Caco-2 (cell line): ENCODE data around the gene SLC35G6. TPM values are rescaled to one million over a fixed set of nuclear protein-coding genes. Genes with fewer than 3 reads are reported as not detected.

Experiments
- BruUV-seq: library from RNA; stranded (reverse); fragments of 400-500 nt; replicated peaks from 2 replicates; lab custom pipeline; 2021; lab: Mats Ljungman, UMichigan
- CTCF ChIA-PET: fragments of 300-600 bp; sonication (Branson Sonifier 250); formaldehyde crosslinking; loops from one replicate; lab custom pipeline; 2022; ENCODE audit warnings: antibody characterized with exemption; lab: Charles Lee
- POLR2A ChIA-PET: fragments of 300-600 bp; sonication (Branson Sonifier 250); formaldehyde crosslinking; loops from one replicate; lab custom pipeline; 2022; ENCODE audit warnings: antibody characterized with exemption; lab: Charles Lee
- DNase-seq, 2 experiments: peaks; one replicate each; pipeline versions ENCODE4 v3.0.0 to v3.0.0-alpha.2; 2020 to 2022
- H3K27me3 ChIP-seq: replicated peaks from 2 replicates; pipeline ENCODE4 v1.6.0; 2011; ENCODE audit warnings: low read length; ENCODE audit not compliant: control insufficient read depth, insufficient read depth
- H3K36me3 ChIP-seq: 2 replicates; pipeline ENCODE4 v1.5.1; 2011; ENCODE audit warnings: low read length; ENCODE audit not compliant: control insufficient read depth, insufficient read depth
- H3K4me1 ChIP-seq: fragments of 250-450 bp; sonication (Bioruptor Pico); 2 replicates; pipeline ENCODE4 v1.5.1; 2020; ENCODE audit warnings: mild to moderate bottlenecking
- H3K4me3 ChIP-seq: 2 replicates; pipeline ENCODE4 v1.5.1; 2011; ENCODE audit warnings: low read depth, mild to moderate bottlenecking, control low read depth, low read length
- H3K9me3 ChIP-seq: fragments of 250-450 bp; sonication (Bioruptor Pico); 2 replicates; pipeline ENCODE4 v1.5.1; 2020; ENCODE audit warnings: mild to moderate bottlenecking, moderate library complexity
- H3K27ac Mint-ChIP-seq: one replicate; pipeline ENCODE4 v1.8.0; 2022; ENCODE audit warnings: mixed read lengths; ENCODE audit not compliant: unreplicated experiment
- H3K27me3 Mint-ChIP-seq: one replicate; pipeline ENCODE4 v1.8.0; 2022; ENCODE audit warnings: mixed read lengths; ENCODE audit not compliant: insufficient read depth, unreplicated experiment
- H3K36me3 Mint-ChIP-seq: one replicate; pipeline ENCODE4 v1.8.0; 2022; ENCODE audit warnings: mild to moderate bottlenecking, mixed read lengths; ENCODE audit not compliant: insufficient read depth, unreplicated experiment
- H3K4me1 Mint-ChIP-seq: one replicate; pipeline ENCODE4 v1.8.0; 2022; ENCODE audit warnings: low read depth, mixed read lengths; ENCODE audit not compliant: unreplicated experiment
- H3K4me3 Mint-ChIP-seq: one replicate; pipeline ENCODE4 v1.8.0; 2022; ENCODE audit warnings: mild to moderate bottlenecking, moderate library complexity, mixed read lengths; ENCODE audit not compliant: unreplicated experiment
- H3K9me3 Mint-ChIP-seq: one replicate; pipeline ENCODE4 v1.8.0; 2022; ENCODE audit warnings: mixed read lengths; ENCODE audit not compliant: unreplicated experiment
- CTCF ChIP-seq, 2 experiments: fragments of 200-600 bp in 1 of 2; IDR thresholded peaks; 1 replicate in 1 of 2; 2 replicates in 1 of 2; pipeline versions ENCODE4 v1.5.1 to v1.8.0; 2011 to 2022; ENCODE audit warnings: antibody characterized with exemption in 1 of 2, control low read depth in 1 of 2, inconsistent platforms in 1 of 2, low read depth in 1 of 2, low read length in 1 of 2, mild to moderate bottlenecking in 1 of 2, moderate library complexity in 1 of 2; ENCODE audit not compliant: insufficient read depth in 1 of 2, severe bottlenecking in 1 of 2, unreplicated experiment in 1 of 2
- intact Hi-C: fragments of 100-400 bp; cut with micrococcal nuclease; formaldehyde crosslinking; loops from one replicate; pipeline ENCODE4 v1.10.0; 2022; ENCODE audit not compliant: unreplicated experiment
- total RNA-seq: library from RNA; stranded (reverse); gene quantifications from 2 replicates; pipeline ENCODE4 v1.2.3, GENCODE V29; 2022

SLC35G6 gene
- total RNA-seq, 1 experiment from 2014 or later = not detected

DNA sequence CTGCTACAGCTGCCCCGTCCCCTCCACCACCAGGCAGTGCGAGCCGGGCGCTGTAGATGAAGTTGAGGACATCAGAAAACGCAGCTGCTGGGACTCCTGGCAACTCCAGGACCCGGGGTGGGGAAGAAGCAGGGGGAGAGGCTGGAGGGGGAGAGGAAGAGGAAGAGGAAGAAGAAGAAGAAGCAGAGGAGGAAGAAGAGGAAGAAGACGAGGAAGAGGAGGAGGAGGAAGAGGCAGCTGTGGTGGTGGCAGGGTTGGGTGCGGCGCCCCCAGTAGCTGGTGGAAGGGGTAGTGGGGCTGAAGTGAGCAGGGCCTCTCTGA is 15.0 kb upstream of the SLC35G6 start:
- Histone ChIP-seq H3K4me3 (no peak overlapping the region), H3K27me3 (no peaks in the 10 kb centered on the region), H3K36me3 (no peaks in the 10 kb centered on the region), H3K9me3 (no peaks in the 10 kb centered on the region), H3K4me1 (no peaks in the 10 kb centered on the region)
- intact Hi-C loops = no loop called here
- BruUV-seq = no TSS peak
- peaks cover 2% of the 10 kb centered on the region for H3K4me1 Mint-ChIP-seq
- no peak for TF ChIP-seq CTCF (IDR thresholded peaks at IDR 0.05; ENCODE audit: insufficient read depth in 1 of 2, low read depth in 1 of 2, low read length in 1 of 2, severe bottlenecking in 1 of 2, unreplicated experiment in 1 of 2)
- DNase-seq = no peak
- H3K36me3 Mint-ChIP-seq = peaks cover 33% of the 10 kb centered on the region
- ChIA-PET CTCF (no interaction called here), POLR2A (no interaction called here)
- no peaks in the 10 kb centered on the region for H3K27me3 Mint-ChIP-seq
- H3K4me3 Mint-ChIP-seq = no peak overlapping the region
- no peak overlapping the region for H3K27ac Mint-ChIP-seq
- no peaks in the 10 kb centered on the region for H3K9me3 Mint-ChIP-seq

- intact Hi-C loops = no loop called here
- TF ChIP-seq CTCF (IDR thresholded peaks at IDR 0.05; ENCODE audit: insufficient read depth in 1 of 2, low read depth in 1 of 2, low read length in 1 of 2, severe bottlenecking in 1 of 2, unreplicated experiment in 1 of 2) = no peak
- no TSS peak for BruUV-seq
- POLR2A ChIA-PET = no interaction called here
- H3K36me3 Mint-ChIP-seq = peaks cover 28% of the 10 kb centered on the region
- Histone ChIP-seq H3K4me3 (no peak overlapping the region), H3K9me3 (no peaks in the 10 kb centered on the region), H3K36me3 (no peaks in the 10 kb centered on the region), H3K4me1 (no peaks in the 10 kb centered on the region), H3K27me3 (no peaks in the 10 kb centered on the region)
- H3K9me3 Mint-ChIP-seq = no peaks in the 10 kb centered on the region
- no peak overlapping the region for H3K27ac Mint-ChIP-seq
- H3K4me1 Mint-ChIP-seq = no peaks in the 10 kb centered on the region
- CTCF ChIA-PET = interaction anchor here (0.5 kb wide), 1 partner anchor 23 kb away, joined by 3 read pairs; no protein-coding TSS in a partner anchor
- no peaks in the 10 kb centered on the region for H3K27me3 Mint-ChIP-seq
- H3K4me3 Mint-ChIP-seq = no peak overlapping the region
- no peak for DNase-seq
Measured at GRCh38 chr17:7466639-7467341, 14.5 kb upstream of the SLC35G6 start.

- Mint-ChIP-seq H3K4me3 (no peak overlapping the region), H3K9me3 (no peaks in the 10 kb centered on the region), H3K36me3 (peaks cover 26% of the 10 kb centered on the region), H3K27ac (no peak overlapping the region), H3K27me3 (no peaks in the 10 kb centered on the region), H3K4me1 (no peaks in the 10 kb centered on the region)
- no peaks in the 10 kb centered on the region for H3K27me3 ChIP-seq
- intact Hi-C loops = no loop called here
- no peaks in the 10 kb centered on the region for H3K4me1 ChIP-seq
- H3K9me3 ChIP-seq = no peaks in the 10 kb centered on the region
- BruUV-seq = no TSS peak
- no peak for DNase-seq
- CTCF ChIA-PET = interaction anchor here (0.5 kb wide), 1 partner anchor 23 kb away, joined by 3 read pairs; no protein-coding TSS in a partner anchor
- H3K36me3 ChIP-seq = no peaks in the 10 kb centered on the region
- POLR2A ChIA-PET = no interaction called here
- no peak overlapping the region for H3K4me3 ChIP-seq
- TF ChIP-seq CTCF (IDR thresholded peaks at IDR 0.05; ENCODE audit: insufficient read depth in 1 of 2, low read depth in 1 of 2, low read length in 1 of 2, severe bottlenecking in 1 of 2, unreplicated experiment in 1 of 2) = no peak
Measured at GRCh38 chr17:7467498-7467897, 13.7 kb upstream of the SLC35G6 start.
